Central memory CD8-positive, alpha-beta T cell (primary cell): ENCODE data around the gene FIBP.

ENCODE experiments used
- ATAC-seq: fragments of 150-1000 bp; cut with Tn5 transposase; replicated peaks from 2 replicates; pipeline ENCODE4 v1.10.0; 2022; ENCODE audit warnings: mild to moderate bottlenecking, moderate FRiP score, moderate number of reproducible peaks; ENCODE audit not compliant: poor library complexity, severe bottlenecking; ENCODE audit errors: extremely low read depth
- DNase-seq, 2 donors: peaks; one replicate each; pipeline ENCODE4 v3.0.0; 2021; ENCODE audit warnings: low spot score in 2 of 2
- H3K27ac Mint-ChIP-seq: one replicate; pipeline ENCODE4 v1.8.0; 2022; ENCODE audit warnings: low read depth, mild to moderate bottlenecking, moderate library complexity, mixed read lengths
- H3K27me3 Mint-ChIP-seq: one replicate; pipeline ENCODE4 v1.8.0; 2022; ENCODE audit warnings: mixed read lengths
- H3K36me3 Mint-ChIP-seq: one replicate; pipeline ENCODE4 v1.8.0; 2022; ENCODE audit warnings: mild to moderate bottlenecking, moderate library complexity, mixed read lengths; ENCODE audit not compliant: insufficient read depth
- H3K4me1 Mint-ChIP-seq: one replicate; pipeline ENCODE4 v1.8.0; 2022; ENCODE audit warnings: mixed read lengths
- H3K4me3 Mint-ChIP-seq: one replicate; pipeline ENCODE4 v1.8.0; 2022; ENCODE audit warnings: mild to moderate bottlenecking, moderate library complexity, mixed read lengths
- H3K9me3 Mint-ChIP-seq: one replicate; pipeline ENCODE4 v1.8.0; 2022; ENCODE audit warnings: mixed read lengths

FIBP gene

DNA sequence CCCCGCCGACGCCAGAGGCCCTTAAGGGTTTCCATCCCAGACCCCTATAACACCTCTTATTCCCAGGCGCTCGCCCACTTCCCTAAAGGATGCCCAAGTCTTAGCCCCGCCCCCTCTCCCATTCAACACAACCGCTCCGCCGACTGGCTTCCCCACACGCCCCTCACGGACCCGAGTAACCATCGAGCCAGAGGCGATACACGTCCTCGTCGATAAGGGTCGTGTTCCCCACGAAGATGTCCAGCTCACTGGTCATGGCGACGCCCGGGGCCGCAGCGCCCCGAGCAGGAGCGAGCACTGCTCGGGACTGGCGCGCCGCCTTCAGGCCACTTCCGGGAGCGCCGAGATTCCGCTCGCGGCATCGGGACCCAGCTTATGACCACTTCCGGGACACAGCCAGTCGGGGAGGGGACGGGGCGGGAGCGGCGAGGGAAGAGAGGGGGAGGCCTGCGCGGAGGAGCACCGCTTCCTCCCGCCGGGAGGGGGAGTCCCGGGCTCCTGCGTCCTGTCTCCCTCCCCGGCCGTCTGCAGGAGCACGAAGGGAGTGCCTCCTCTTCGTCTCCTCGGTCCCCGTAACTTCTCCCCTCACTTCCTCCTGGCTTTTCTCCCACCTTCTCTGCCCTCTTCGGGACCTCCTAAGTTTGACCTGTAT, at the start of gene FIBP:
FIBP (minus strand) TSS at position 309 of the 652 bp plus-strand sequence; CDS start at position 256, 53 bp downstream.
- peaks cover 65% of the 10 kb centered on the region for H3K4me1 Mint-ChIP-seq
- DNase-seq (peak; percentile 86 to 87), ATAC-seq (peak; percentile 68)
- H3K27ac Mint-ChIP-seq: peak within 1 kb of the TSS; percentile 94
- peak within 1 kb of the TSS; percentile 84 for H3K4me3 Mint-ChIP-seq
- H3K27me3 Mint-ChIP-seq: no peaks in the 10 kb centered on the region
- no peaks in the 10 kb centered on the region for H3K9me3 Mint-ChIP-seq
- peaks cover 24% of the 10 kb centered on the region for H3K36me3 Mint-ChIP-seq

DNA sequence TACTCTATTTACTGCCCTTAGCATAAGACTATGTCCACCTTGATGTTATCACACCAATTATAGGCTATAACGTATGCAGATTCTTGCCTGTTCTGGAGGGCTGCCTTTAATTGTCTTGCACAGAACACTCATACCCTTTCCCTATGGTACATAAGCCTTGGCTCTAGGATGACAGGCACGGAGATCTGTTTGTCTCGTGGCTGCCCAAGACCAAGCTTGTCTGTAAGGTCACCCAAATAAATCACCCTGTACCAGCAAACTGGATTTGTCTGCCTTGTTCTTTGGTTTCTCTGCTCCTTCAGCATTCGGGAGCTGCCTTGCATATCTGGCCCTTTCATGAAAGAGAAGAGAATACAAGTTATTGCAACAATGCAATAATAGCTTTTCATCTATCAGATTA, 49.5 kb upstream of the FIBP start:
- Mint-ChIP-seq H3K27ac (no peak overlapping the region), H3K4me3 (no peak overlapping the region), H3K27me3 (peaks cover 22% of the 10 kb centered on the region), H3K36me3 (no peaks in the 10 kb centered on the region), H3K9me3 (no peaks in the 10 kb centered on the region), H3K4me1 (no peaks in the 10 kb centered on the region)
- ATAC-seq (no peak), DNase-seq (no peak)

DNA sequence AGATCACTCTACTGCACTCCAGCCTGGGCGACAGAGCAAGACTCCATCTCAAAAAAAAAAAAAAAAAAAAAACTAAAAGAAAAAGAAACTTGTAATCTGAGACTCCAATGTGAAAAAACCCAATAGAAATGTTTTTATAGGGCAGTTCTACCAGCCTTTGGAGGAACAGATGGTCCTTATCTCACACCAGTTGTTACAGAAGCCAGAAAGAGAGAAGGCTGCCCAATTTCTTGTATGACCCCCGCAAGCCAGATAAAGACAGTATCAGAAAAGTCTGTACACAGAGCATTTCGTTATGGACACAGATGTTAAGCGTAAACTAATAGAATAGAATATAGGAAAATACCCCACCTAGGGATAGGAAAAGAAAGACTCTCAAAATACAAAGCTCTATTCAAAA, 45.7 kb upstream of the FIBP start:
- ATAC-seq (no peak), DNase-seq (no peak)
- Mint-ChIP-seq H3K4me1 (peaks cover 4% of the 10 kb centered on the region), H3K27ac (no peak overlapping the region), H3K4me3 (no peak overlapping the region), H3K27me3 (peaks cover 14% of the 10 kb centered on the region), H3K9me3 (no peaks in the 10 kb centered on the region), H3K36me3 (peaks cover 3% of the 10 kb centered on the region)

DNA sequence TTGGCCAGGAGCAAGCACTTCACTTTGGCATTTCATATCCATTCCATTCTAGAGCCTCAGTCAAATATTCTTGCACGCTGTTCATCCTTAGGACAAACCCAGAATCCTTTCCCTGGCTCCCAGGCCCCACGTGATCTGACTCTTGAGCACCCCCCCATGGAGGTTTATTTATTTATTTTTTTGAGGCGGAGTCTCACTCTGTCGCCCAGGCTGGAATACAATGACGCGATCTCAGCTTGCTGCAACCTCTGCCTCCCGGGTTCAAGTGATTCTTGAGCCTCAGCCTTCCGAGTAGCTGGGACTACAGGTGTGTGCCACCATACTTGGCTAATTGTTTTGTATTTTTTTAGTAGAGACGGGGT, 44.3 kb upstream of the FIBP start:
- DNase-seq: no peak
- H3K27ac Mint-ChIP-seq: no peak overlapping the region

DNA sequence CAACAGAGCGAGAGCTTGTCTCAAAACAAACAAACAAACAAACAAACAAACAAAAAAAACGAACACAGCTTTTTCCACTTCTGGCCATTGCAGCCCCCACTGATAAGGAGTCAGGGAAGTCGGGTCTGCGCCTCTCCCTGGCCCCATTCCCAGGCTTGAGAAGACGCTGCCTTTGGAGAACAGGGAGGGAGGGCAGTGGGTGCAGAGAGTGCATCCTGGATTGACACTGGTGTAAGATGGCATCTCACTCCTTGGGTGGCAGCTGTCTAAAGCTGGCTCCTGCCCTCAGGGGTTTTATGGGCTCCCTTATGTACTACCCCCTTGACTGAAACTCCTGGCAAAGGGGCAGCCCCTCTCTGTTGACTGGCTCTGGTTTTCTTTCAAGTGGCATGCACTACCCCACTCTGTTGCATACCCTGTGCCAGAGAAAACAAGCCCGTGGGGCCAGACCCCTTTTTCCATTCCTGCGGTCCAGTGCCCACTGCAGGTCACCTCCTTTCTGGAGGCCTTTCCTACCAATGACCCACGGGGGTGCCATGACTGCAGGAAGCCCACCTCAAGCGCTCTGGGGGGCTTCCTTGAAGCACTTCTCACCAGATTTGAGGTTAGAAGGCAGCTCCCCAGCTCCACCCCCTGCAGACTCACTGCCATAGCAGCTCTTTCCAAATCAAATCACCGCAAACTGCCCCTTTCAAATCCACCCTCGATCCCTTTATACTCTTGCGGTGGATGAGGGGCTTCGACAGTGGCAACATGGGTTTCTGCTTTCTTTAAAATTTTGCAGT, 43.7 kb upstream of the FIBP start:
- Mint-ChIP-seq H3K27ac (peak overlapping the region; percentile 16), H3K4me3 (no peak overlapping the region), H3K36me3 (peaks cover 5% of the 10 kb centered on the region), H3K4me1 (peaks cover 24% of the 10 kb centered on the region), H3K27me3 (peaks cover 2% of the 10 kb centered on the region), H3K9me3 (no peaks in the 10 kb centered on the region)
- ATAC-seq (no peak), DNase-seq (no peak)

More for the DNA sequence above, 44.3 kb upstream of the FIBP start:
- H3K4me1 Mint-ChIP-seq: peaks cover 18% of the 10 kb centered on the region
- H3K27me3 Mint-ChIP-seq: peaks cover 8% of the 10 kb centered on the region
- H3K4me3 Mint-ChIP-seq: no peak overlapping the region
- H3K9me3 Mint-ChIP-seq: no peaks in the 10 kb centered on the region
- peaks cover 5% of the 10 kb centered on the region for H3K36me3 Mint-ChIP-seq
- ATAC-seq: no peak

DNA sequence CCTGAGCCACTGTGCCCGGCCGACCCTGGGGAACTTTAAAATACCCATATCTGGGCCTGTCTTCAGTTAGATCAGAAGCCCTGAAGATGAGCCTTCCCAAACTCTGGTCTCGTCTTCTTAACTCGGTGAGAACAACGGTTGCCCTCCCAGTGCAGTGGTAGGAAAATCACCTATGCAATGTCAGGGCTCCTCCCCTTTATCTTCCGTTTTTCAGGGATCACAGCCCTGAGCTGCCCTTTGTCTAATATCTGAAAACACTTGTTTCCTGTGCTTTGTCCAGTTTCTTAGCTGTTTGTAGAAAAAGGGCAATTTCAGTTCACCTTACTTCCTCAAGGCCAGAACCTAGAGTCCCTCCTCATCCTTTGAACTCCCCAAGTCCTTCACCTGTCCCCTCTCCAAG, 40.4 kb upstream of the FIBP start:
- peaks cover 26% of the 10 kb centered on the region for H3K4me1 Mint-ChIP-seq
- no peak for ATAC-seq

DNA sequence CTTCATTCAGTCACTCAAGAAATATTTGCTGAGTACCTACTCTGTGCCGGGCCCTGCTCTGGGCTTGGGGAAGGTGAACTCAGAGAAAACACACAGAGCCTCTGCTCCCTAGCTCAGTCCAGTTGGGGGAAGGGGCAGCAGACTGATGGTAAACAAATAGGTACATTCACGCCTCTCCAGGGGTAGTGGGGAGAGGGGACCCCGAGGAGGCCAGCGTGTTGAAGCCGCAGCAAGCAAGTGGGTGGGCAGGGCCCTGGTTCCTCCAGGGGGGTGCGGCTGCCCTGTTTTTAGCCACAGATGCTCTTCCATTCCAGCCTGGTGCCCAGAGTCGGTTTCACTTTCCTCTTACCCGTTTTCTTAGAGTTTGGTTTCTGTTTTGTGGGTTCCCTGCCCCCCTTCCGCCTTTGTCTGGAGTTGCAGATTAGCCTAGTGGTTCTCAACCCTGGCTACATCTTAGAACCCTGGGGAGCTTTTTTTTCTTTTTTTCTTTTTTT, 39.7 kb upstream of the FIBP start:
- DNase-seq (peak; percentile 37 to 68), ATAC-seq (peak; percentile 99)
- Mint-ChIP-seq H3K27me3 (no peaks in the 10 kb centered on the region), H3K9me3 (no peaks in the 10 kb centered on the region), H3K36me3 (peaks cover 5% of the 10 kb centered on the region), H3K4me1 (peaks cover 26% of the 10 kb centered on the region), H3K4me3 (peak overlapping the region; percentile 74), H3K27ac (peak overlapping the region; percentile 92)

More for the DNA sequence above, 40.4 kb upstream of the FIBP start:
- no peak for DNase-seq
- Mint-ChIP-seq H3K9me3 (no peaks in the 10 kb centered on the region), H3K4me3 (peak overlapping the region; percentile 74), H3K36me3 (peaks cover 5% of the 10 kb centered on the region), H3K27me3 (no peaks in the 10 kb centered on the region), H3K27ac (peak overlapping the region; percentile 92)

DNA sequence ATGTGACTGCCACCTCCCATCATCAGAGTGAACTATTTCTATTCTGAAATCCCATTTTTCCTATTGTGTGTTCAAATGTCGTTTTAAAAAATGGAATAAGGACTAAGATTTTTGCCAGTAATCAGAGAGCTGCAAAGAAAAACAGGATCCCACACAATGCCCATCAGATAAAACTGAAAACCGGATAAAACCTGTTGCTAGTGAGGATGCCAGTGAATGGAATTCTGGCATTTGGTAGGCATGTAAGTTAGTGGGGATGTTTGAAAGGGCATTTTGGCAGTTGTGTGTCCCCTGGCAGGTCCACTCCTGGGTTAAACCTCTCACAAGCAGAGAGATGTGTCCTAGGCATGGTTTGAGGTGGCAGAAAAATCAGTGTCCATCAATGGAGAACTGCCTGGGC, 37.1 kb upstream of the FIBP start:
- ATAC-seq: no peak
- no peak overlapping the region for H3K27ac Mint-ChIP-seq

DNA sequence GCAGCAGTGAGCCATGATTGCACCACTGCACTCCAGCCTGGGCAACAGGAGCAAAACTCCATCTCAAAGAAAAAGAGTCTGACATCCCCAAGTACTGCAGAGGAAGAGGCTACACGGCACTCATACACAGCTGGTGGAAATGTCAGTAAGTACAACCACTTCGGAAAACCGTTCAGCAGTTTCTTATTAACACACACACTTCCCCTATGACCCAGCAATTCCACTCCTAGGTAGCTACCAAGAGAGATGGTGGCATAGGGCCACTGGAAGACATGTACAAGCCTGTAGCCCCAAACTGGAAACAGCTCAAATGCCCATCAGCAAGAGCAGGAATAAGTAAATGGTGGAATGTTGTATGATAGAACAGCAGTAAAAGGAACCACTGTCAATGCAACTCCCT, 34.3 kb upstream of the FIBP start:
- no peak overlapping the region for H3K4me3 Mint-ChIP-seq
- H3K4me1 Mint-ChIP-seq: peaks cover 15% of the 10 kb centered on the region

More for the DNA sequence above, 37.1 kb upstream of the FIBP start:
- Mint-ChIP-seq H3K36me3 (peaks cover 7% of the 10 kb centered on the region), H3K4me1 (peaks cover 26% of the 10 kb centered on the region), H3K9me3 (no peaks in the 10 kb centered on the region), H3K4me3 (no peak overlapping the region), H3K27me3 (no peaks in the 10 kb centered on the region)
- DNase-seq: no peak

DNA sequence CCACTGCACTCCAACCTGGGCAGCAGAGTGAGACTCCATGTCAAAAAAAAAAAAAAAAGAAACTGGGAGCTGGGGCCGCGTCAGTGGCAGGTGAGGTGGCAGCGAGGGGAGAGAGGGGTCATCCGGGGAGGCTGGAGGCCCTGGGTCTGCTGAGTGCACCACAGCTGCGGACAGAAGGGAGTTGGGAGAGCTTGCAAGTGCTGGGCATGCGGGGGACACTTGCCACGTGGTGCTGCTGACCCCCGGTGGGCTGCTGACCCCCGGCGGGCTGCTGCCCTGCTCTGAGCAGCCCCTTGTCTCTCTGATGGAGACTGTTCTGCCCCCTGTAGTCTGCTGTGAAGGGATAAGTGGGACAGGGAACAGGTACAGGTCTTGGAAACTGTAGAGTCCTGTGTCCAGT, 33.6 kb upstream of the FIBP start:
- Mint-ChIP-seq H3K27me3 (no peaks in the 10 kb centered on the region), H3K4me3 (no peak overlapping the region), H3K36me3 (peaks cover 14% of the 10 kb centered on the region), H3K4me1 (peaks cover 13% of the 10 kb centered on the region), H3K27ac (no peak overlapping the region), H3K9me3 (no peaks in the 10 kb centered on the region)
- DNase-seq: no peak
- ATAC-seq: no peak

More for the DNA sequence above, 34.3 kb upstream of the FIBP start:
- peaks cover 14% of the 10 kb centered on the region for H3K36me3 Mint-ChIP-seq
- H3K27me3 Mint-ChIP-seq: no peaks in the 10 kb centered on the region
- no peak for DNase-seq
- ATAC-seq: no peak
- H3K9me3 Mint-ChIP-seq: no peaks in the 10 kb centered on the region
- H3K27ac Mint-ChIP-seq: no peak overlapping the region

DNA sequence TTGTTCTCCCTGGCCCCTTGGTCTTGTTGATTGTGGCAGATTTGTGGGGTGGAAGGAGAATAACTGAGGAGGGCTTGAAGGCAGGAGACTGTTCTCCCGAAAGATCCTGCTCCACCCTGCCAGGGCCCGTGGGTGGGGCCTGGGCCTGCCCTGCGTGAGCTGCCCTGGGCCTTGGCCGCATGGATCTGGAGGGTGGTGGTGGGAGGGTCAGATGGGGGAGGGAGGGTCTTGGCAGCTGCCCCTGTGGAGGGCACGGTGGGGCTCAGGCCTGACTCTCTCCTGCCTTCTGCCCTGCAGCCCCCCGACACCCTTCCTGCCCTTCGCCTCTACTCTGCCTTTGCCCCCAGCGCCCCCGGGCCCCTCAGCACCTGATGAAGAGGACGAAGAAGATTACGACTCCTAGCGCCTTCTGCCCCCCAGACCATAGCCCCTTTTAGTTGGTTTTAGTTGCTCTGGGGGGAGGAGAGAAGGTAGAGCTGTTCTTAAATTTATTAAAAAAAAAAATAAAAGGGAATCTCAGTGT, 32.8 kb upstream of the FIBP start:
- Mint-ChIP-seq H3K27me3 (no peaks in the 10 kb centered on the region), H3K9me3 (no peaks in the 10 kb centered on the region), H3K36me3 (peaks cover 17% of the 10 kb centered on the region), H3K27ac (no peak overlapping the region), H3K4me1 (peaks cover 20% of the 10 kb centered on the region), H3K4me3 (peak overlapping the region; percentile 91)
- DNase-seq: no peak
- ATAC-seq: no peak

DNA sequence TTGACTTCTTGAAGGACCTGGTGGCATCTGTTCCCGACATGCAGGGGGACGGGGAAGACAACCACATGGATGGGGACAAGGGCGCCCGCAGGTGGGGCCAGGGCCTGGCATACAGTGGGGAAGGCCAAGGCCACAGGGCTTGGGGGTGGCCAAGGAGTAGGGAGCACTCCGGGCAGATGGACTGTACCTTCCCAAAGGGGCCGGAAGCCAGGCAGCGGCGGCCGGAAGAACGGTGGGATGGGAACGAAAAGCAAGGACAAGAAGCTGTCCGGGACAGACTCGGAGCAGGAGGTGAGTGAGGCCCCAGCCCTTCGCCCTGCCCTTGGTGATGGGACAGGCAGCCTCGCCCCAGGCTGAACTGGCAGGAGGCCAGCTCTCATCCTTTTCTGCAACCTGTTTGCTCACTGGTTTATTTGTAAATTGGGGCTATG, 32.1 kb upstream of the FIBP start:
- DNase-seq (no peak), ATAC-seq (no peak)
- Mint-ChIP-seq H3K27ac (peak overlapping the region; percentile 80), H3K27me3 (no peaks in the 10 kb centered on the region), H3K4me1 (peaks cover 21% of the 10 kb centered on the region), H3K36me3 (peaks cover 17% of the 10 kb centered on the region), H3K4me3 (peak overlapping the region; percentile 91), H3K9me3 (no peaks in the 10 kb centered on the region)
